ENCODE results near the gene OR4A47.
"Not testable (repeated sequence)": the region's sequence is repeated elsewhere in the genome, so short reads cannot be mapped to it uniquely, and the experiment has no call there.

The OR4A47 gene

GRCh38 chr11:48488493-48488892 lies at the start of gene OR4A47:
TSS of gene OR4A47 (plus strand) at chr11:48488793. CDS start at chr11:48488793, 0 bp downstream.
- not testable (repeated sequence) for DNase-seq (ENCODE audit: low spot score)

- DNase-seq (ENCODE audit: low spot score) = not testable (repeated sequence)
These were observed 32.7 kb upstream of the OR4A47 start for GRCh38 chr11:48455909-48456308.

GRCh38 chr11:48473966-48474365 lies 14.6 kb upstream of the OR4A47 start:
- not testable (repeated sequence) for DNase-seq (ENCODE audit: low spot score)

GRCh38 chr11:48474703-48475102 lies 13.9 kb upstream of the OR4A47 start:
- not testable (repeated sequence) for DNase-seq (ENCODE audit: low spot score)

GRCh38 chr11:48506169-48506568 lies 17.6 kb downstream of the OR4A47 start:
- not testable (repeated sequence) for DNase-seq (ENCODE audit: low spot score)

- no peak for DNase-seq (ENCODE audit: low spot score)
These were observed 50.4 kb downstream of the OR4A47 start for GRCh38 chr11:48538991-48539390.
